Peyer's patch (tissue), 4 donors: ENCODE measurements around the gene NKTR.

ENCODE experiments used
- CTCF ChIP-seq, 6 experiments: fragments of 450-650 bp in 4 of 6; fragments of 200-600 bp in 2 of 6; sonication (generic) in 1 of 6; IDR thresholded peaks; one replicate each; pipeline ENCODE4 v1.5.1; 2017 to 2019; ENCODE audit warnings: antibody characterized with exemption in 6 of 6, mild to moderate bottlenecking in 3 of 6, moderate library complexity in 1 of 6
- POLR2A ChIP-seq, 2 donors: fragments of 450-650 bp; IDR thresholded peaks; one replicate each; pipeline ENCODE4 v1.5.1; 2017; ENCODE audit warnings: antibody characterized with exemption in 2 of 2, mild to moderate bottlenecking in 2 of 2, moderate library complexity in 2 of 2

DNA sequence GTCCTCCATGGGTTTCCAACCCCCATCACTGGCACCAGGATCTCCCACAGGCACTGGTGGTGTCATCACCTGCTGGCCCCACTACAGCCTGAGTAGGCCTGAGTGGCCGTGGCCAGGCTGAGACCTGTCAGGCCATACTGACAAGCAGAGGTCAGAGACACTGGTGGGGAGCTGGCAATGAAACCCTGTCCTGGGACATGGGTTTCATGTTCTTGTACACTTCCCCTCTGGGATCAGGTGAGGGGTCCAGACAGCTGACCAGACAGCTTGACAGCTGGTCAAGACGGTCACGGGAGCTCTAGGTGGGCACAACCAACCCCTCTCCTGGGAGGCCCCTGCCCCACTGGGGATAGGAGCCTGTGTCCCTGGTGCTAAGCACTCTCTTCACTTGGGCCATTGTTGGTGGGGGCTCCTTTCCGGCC, 66.1 kb downstream of the NKTR start:
- TF ChIP-seq CTCF (IDR thresholded peaks at IDR 0.05) (no peak), POLR2A (IDR thresholded peaks at IDR 0.05) (no peak)
